BE2C (cell line): ENCODE data around the gene ZNF593OS.

Experiments
- DNase-seq: peaks from one replicate; pipeline ENCODE4 v3.0.0-alpha.2; 2020
- H3K27me3 ChIP-seq: fragments of 250-450 bp; sonication (Bioruptor Pico); 2 replicates; pipeline ENCODE4 v1.5.1; 2020; ENCODE audit warnings: mild to moderate bottlenecking
- H3K36me3 ChIP-seq: fragments of 250-450 bp; sonication (Bioruptor Pico); 2 replicates; pipeline ENCODE4 v1.5.1; 2020; ENCODE audit warnings: mild to moderate bottlenecking
- H3K4me1 ChIP-seq: fragments of 250-450 bp; sonication (Bioruptor Pico); 2 replicates; pipeline ENCODE4 v1.5.1; 2020
- H3K4me3 ChIP-seq: 2 replicates; pipeline ENCODE4 v1.5.1; 2011; ENCODE audit warnings: low read depth, low read length
- H3K9me3 ChIP-seq: fragments of 250-450 bp; sonication (Bioruptor Pico); 2 replicates; pipeline ENCODE4 v1.5.1; 2020
- CTCF ChIP-seq: IDR thresholded peaks from 2 replicates; pipeline ENCODE4 v1.5.1; 2012; ENCODE audit warnings: mild to moderate bottlenecking, low read depth, low read length

ZNF593OS gene

DNA sequence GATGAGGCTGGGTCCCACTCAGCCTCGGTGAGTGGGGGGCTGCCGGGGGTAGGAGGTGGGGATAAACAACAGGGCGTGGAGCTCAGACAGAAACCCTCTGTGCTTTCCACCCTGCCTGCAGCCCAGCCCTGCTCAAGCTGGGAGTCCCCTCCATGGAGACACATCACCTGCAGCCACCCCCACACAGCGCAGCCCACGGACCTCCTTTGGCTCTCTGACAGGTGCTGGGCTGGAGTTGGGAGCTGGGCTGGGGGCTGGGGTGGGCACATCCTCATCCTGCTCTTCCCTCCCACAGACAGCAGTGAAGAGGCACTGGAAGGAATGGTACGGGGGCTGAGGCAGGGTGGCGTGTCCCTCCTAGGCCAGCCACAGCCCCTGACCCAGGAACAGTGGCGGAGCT, 16.8 kb upstream of the ZNF593OS start:
- no peaks in the 10 kb centered on the region for H3K36me3 ChIP-seq
- H3K27me3 ChIP-seq, result no peaks in the 10 kb centered on the region
- no peaks in the 10 kb centered on the region for H3K9me3 ChIP-seq
- H3K4me1 ChIP-seq, result no peaks in the 10 kb centered on the region
- H3K4me3 ChIP-seq, result no peak overlapping the region
- DNase-seq, result no peak
- no peak for TF ChIP-seq CTCF

- Histone ChIP-seq H3K27me3 (no peaks in the 10 kb centered on the region), H3K9me3 (no peaks in the 10 kb centered on the region), H3K4me3 (no peak overlapping the region), H3K36me3 (no peaks in the 10 kb centered on the region), H3K4me1 (no peaks in the 10 kb centered on the region)
- DNase-seq, result no peak
- no peak for TF ChIP-seq CTCF
These were observed 16.2 kb upstream of the ZNF593OS start for GRCh38 chr1:26187882-26188281.

GRCh38 chr1:26184883-26185282, 13.3 kb upstream of the ZNF593OS start:
- Histone ChIP-seq H3K27me3 (no peaks in the 10 kb centered on the region), H3K36me3 (no peaks in the 10 kb centered on the region), H3K9me3 (no peaks in the 10 kb centered on the region), H3K4me1 (no peaks in the 10 kb centered on the region), H3K4me3 (no peak overlapping the region)
- no peak for TF ChIP-seq CTCF
- DNase-seq, result no peak

DNA sequence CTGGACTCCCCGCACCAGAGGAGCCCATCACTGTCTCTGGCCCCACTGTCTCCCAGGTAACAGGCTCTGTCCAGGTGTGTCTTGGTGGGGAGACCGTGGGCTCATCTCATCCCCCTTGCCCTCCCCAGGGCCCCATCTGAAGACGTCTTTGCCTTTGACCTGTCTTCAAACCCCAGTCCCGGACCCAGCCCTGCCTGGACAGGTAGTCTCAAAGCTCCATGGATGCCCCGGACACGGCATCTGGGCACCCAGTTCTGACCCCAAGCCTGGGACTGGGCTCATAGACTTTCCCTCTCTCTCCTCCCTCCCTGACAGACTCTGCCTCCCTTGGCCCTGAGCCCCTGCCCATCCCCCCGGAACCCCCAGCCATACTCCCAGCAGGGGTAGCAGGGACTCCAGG, 12.5 kb upstream of the ZNF593OS start:
- no peaks in the 10 kb centered on the region for H3K36me3 ChIP-seq

GRCh38 chr1:26182383-26182696, 10.7 kb upstream of the ZNF593OS start:
- Histone ChIP-seq H3K4me3 (no peak overlapping the region), H3K36me3 (no peaks in the 10 kb centered on the region), H3K27me3 (no peaks in the 10 kb centered on the region), H3K4me1 (no peaks in the 10 kb centered on the region), H3K9me3 (no peaks in the 10 kb centered on the region)
- no peak for TF ChIP-seq CTCF
- no peak for DNase-seq

More for the DNA sequence above, 12.5 kb upstream of the ZNF593OS start:
- Histone ChIP-seq H3K4me1 (no peaks in the 10 kb centered on the region), H3K27me3 (no peaks in the 10 kb centered on the region), H3K9me3 (no peaks in the 10 kb centered on the region), H3K4me3 (no peak overlapping the region)
- TF ChIP-seq CTCF, result no peak
- no peak for DNase-seq

DNA sequence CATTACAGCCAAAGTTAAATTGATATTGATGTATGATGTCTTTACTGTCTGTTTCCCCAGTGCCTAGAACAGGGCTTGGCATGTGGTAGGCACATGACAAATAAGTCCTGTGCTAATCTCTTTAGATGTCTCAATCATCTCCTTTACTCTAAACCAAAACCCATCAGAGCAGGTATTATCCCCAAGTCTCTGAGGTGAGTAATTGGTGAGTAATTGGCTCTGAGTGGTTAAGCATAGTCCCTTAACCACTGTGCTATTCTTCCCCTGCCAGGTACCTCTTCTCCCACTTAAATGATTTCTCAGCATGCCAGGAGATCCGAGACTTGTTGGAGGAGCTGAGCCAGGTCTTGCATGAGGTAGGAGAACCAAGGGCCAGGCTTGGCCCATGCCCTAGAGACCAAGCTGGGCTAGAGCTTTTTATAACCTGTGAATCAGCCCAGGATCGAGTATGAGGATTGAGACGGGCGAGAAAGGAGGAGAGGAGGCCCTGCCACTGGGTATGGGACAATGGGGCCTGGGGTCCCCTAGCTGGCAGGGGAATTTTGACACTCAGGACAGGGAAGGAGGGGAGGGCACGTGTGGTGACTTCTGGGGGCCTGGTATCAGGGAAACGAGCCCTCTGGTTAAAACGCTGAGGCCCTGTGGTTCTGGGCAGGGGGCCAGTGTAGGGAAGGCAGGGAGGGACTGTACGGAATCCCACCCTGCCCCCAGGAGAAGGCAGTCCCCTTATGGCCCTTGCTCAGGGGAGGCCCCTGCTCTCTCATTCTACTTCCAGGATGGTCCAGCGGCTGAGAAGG, 10.2 kb upstream of the ZNF593OS start:
- Histone ChIP-seq H3K4me3 (no peak overlapping the region), H3K4me1 (no peaks in the 10 kb centered on the region), H3K9me3 (no peaks in the 10 kb centered on the region), H3K36me3 (no peaks in the 10 kb centered on the region), H3K27me3 (no peaks in the 10 kb centered on the region)
- TF ChIP-seq CTCF, result no peak
- no peak for DNase-seq
